GM23338 (cell line): Measurements from ENCODE around the gene ERC2. TPM values are rescaled to one million over a fixed set of nuclear protein-coding genes. Genes with fewer than 3 reads are reported as not detected.

Experiments
- ATAC-seq: fragments of 200-7000 bp; cut with Tn5 transposase; 3 replicates; pipeline ENCODE4 v1.9.1; 2020
- DNase-seq: peaks from one replicate; pipeline ENCODE4 v3.0.0-alpha.2; 2015; ENCODE audit warnings: low spot score
- H2AFZ ChIP-seq: fragments of 200-600 bp; sonication (generic); 2 replicates; pipeline ENCODE4 v1.8.0; 2016; ENCODE audit warnings: antibody characterized with exemption, mild to moderate bottlenecking, moderate library complexity
- H3F3A ChIP-seq: fragments of 200-600 bp; sonication (generic); replicated peaks from 2 replicates; pipeline ENCODE4 v1.8.0; 2017; ENCODE audit warnings: antibody characterized with exemption, mixed run types, low read depth
- H3K27ac ChIP-seq: fragments of 200-600 bp; sonication (generic); 2 replicates; pipeline ENCODE4 v1.6.1; 2016; ENCODE audit warnings: low read depth
- H3K27me3 ChIP-seq: fragments of 200-600 bp; sonication (generic); 2 replicates; pipeline ENCODE4 v1.8.0; 2016; ENCODE audit warnings: mild to moderate bottlenecking, mixed run types, moderate library complexity; ENCODE audit not compliant: insufficient read depth
- H3K36me3 ChIP-seq: fragments of 200-600 bp; sonication (generic); 2 replicates; pipeline ENCODE4 v1.8.0; 2016; ENCODE audit warnings: mild to moderate bottlenecking; ENCODE audit not compliant: insufficient read depth
- H3K4me1 ChIP-seq: fragments of 200-600 bp; sonication (generic); 2 replicates; pipeline ENCODE4 v1.8.0; 2016; ENCODE audit warnings: mild to moderate bottlenecking, moderate library complexity; ENCODE audit not compliant: insufficient read depth
- H3K4me2 ChIP-seq: fragments of 200-600 bp; sonication (generic); 2 replicates; pipeline ENCODE4 v1.7.1; 2017; ENCODE audit warnings: mixed run types
- H3K4me3 ChIP-seq: fragments of 200-600 bp; sonication (generic); 2 replicates; pipeline ENCODE4 v1.6.1; 2016; ENCODE audit warnings: mixed run types
- H3K79me2 ChIP-seq: fragments of 200-600 bp; sonication (generic); replicated peaks from 2 replicates; pipeline ENCODE4 v1.8.0; 2017; ENCODE audit warnings: mild to moderate bottlenecking; ENCODE audit not compliant: insufficient read depth
- H3K9me2 ChIP-seq: fragments of 200-600 bp; sonication (generic); 2 replicates; pipeline ENCODE4 v1.8.0; 2017; ENCODE audit not compliant: insufficient read depth
- H4K20me1 ChIP-seq: fragments of 200-600 bp; sonication (generic); replicated peaks from 2 replicates; pipeline ENCODE4 v1.8.0; 2017; ENCODE audit warnings: mild to moderate bottlenecking; ENCODE audit not compliant: insufficient read depth
- H3K27ac Mint-ChIP-seq: 2 replicates; pipeline ENCODE4 v1.8.0; 2020; ENCODE audit warnings: inconsistent platforms, mild to moderate bottlenecking, moderate library complexity, mixed read lengths
- H3K27me3 Mint-ChIP-seq: 3 replicates; pipeline ENCODE4 v1.8.0; 2022; ENCODE audit warnings: low read depth, mild to moderate bottlenecking, moderate library complexity, mixed read lengths, inconsistent platforms; ENCODE audit not compliant: insufficient read depth, poor library complexity
- H3K36me3 Mint-ChIP-seq: 3 replicates; pipeline ENCODE4 v1.8.0; 2021; ENCODE audit warnings: low read depth, mild to moderate bottlenecking, inconsistent platforms, moderate library complexity, mixed read lengths
- H3K4me1 Mint-ChIP-seq: 3 replicates; pipeline ENCODE4 v1.8.0; 2020; ENCODE audit warnings: mild to moderate bottlenecking, inconsistent platforms, mixed read lengths
- H3K4me3 Mint-ChIP-seq: 3 replicates; pipeline ENCODE4 v1.8.0; 2021; ENCODE audit warnings: moderate library complexity, mild to moderate bottlenecking, inconsistent platforms, mixed read lengths
- H3K9me3 Mint-ChIP-seq: 3 replicates; pipeline ENCODE4 v1.8.0; 2020; ENCODE audit warnings: moderate library complexity, mild to moderate bottlenecking, inconsistent platforms, mixed read lengths
- ETS1 ChIP-seq: IDR thresholded peaks from 2 replicates; pipeline ENCODE4 v1.6.1; 2016; ENCODE audit warnings: antibody characterized with exemption
- EZH2 ChIP-seq: fragments of 200-600 bp; sonication (generic); IDR thresholded peaks from one replicate; pipeline ENCODE4 v1.8.0; 2017; ENCODE audit warnings: antibody characterized with exemption, mild to moderate bottlenecking, low read depth; ENCODE audit not compliant: unreplicated experiment
- EZH2phosphoT487 ChIP-seq: fragments of 200-600 bp; sonication (generic); IDR thresholded peaks from one replicate; pipeline ENCODE4 v1.8.1; 2018; ENCODE audit warnings: antibody characterized with exemption; ENCODE audit not compliant: unreplicated experiment
- JUNB ChIP-seq: IDR thresholded peaks from one replicate; pipeline ENCODE4 v1.6.1; 2016; ENCODE audit warnings: antibody characterized with exemption; ENCODE audit not compliant: unreplicated experiment
- STAT1 ChIP-seq: IDR thresholded peaks from one replicate; pipeline ENCODE4 v1.6.1; 2016; ENCODE audit warnings: antibody characterized with exemption; ENCODE audit not compliant: unreplicated experiment
- ZNF114 ChIP-seq: fragments of 250-450 bp; sonication (Bioruptor Pico); IDR thresholded peaks from 2 replicates; pipeline ENCODE4 v1.5.0; 2020; ENCODE audit warnings: mild to moderate bottlenecking, moderate library complexity
- ZNF462 ChIP-seq: fragments of 250-450 bp; sonication (Bioruptor Pico); IDR thresholded peaks from 2 replicates; pipeline ENCODE4 v1.5.0; 2020; ENCODE audit warnings: mild to moderate bottlenecking, moderate library complexity
- polyA plus RNA-seq: library from polyadenylated mRNA; unstranded; fragments of >200 nt; fragmentation: Nextera tagmentation; extraction: Ambion mirVana; gene quantifications from 2 replicates; pipeline ENCODE4 v1.2.1, GENCODE V29; 2016
- total RNA-seq: library from RNA; depleted of rRNA; stranded (reverse); fragments of >200 nt; shearing (Covaris generic); gene quantifications from 2 replicates; pipeline ENCODE4 v1.2.3, GENCODE V29; 2014

The ERC2 gene
- total and polyA plus RNA-seq, 2 experiments from 2014 or later: 11.8 to 13.7 TPM

- Histone ChIP-seq H3F3A (no peaks in the 10 kb centered on the region), H3K9me2 (peaks cover 8% of the 10 kb centered on the region; the same call in 1 of the 2 replicates), H3K4me1 (peaks cover 7% of the 10 kb centered on the region; the same call in 1 of the 2 replicates), H3K36me3 (no peaks in the 10 kb centered on the region), H3K27me3 (no peaks in the 10 kb centered on the region), H3K79me2 (no peaks in the 10 kb centered on the region), H3K4me2 (no peak overlapping the region), H4K20me1 (no peaks in the 10 kb centered on the region), H3K4me3 (no peak overlapping the region), H2AFZ (no peak overlapping the region), H3K27ac (no peak overlapping the region)
- Mint-ChIP-seq H3K4me1 (peaks cover 16% of the 10 kb centered on the region), H3K4me3 (no peak overlapping the region), H3K27ac (no peak overlapping the region), H3K27me3 (peaks cover 4% of the 10 kb centered on the region), H3K36me3 (no peaks in the 10 kb centered on the region), H3K9me3 (no peaks in the 10 kb centered on the region)
- no peak for DNase-seq
- TF ChIP-seq STAT1: no peak
- no peak for TF ChIP-seq ZNF114
- no peak for TF ChIP-seq EZH2phosphoT487
- TF ChIP-seq JUNB: no peak
- no peak for TF ChIP-seq ETS1
- no peak for TF ChIP-seq ZNF462 (CRISPR knock-in tag)
- TF ChIP-seq EZH2: no peak
- no peak; the same call in 2 of the 3 replicates for ATAC-seq
Measured at GRCh38 chr3:55604402-55604801, 863.9 kb downstream of the ERC2 start.
